ENCODE measurements around the gene TMEM167B. TPM values are rescaled to one million over a fixed set of nuclear protein-coding genes. Genes with fewer than 3 reads are reported as not detected.

The TMEM167B gene
- total and polyA plus RNA-seq, 2 experiments from 2014 or later: 25.0 to 33.4 TPM

DNA sequence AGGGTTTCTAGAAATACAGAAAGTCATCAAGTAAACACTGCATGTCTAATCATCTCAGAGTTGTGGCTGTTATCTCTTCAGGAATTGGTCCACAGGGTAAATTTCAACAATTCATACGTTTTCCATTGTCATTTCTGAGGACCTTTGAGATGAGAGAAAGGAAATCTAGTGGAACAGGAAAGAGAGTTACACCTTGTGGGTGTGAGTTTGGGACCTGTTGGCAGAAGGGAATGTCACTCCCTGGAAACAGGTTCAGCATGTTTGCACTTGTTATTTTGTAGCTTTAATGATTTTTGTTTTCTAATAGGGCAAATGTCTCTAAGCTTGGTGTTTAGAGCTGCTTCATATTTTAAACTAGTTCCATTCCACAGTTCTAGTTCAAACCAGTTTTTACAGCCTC is 5.6 kb downstream of the TMEM167B start:
- TF ChIP-seq EZH2 (IDR thresholded peaks at IDR 0.05; ENCODE audit: borderline replicate concordance) (no peak), EZH2phosphoT487 (IDR thresholded peaks at IDR 0.05; ENCODE audit: low read depth, severe bottlenecking, unreplicated experiment) (no peak)
- TF ChIP-seq, protein P1, sequence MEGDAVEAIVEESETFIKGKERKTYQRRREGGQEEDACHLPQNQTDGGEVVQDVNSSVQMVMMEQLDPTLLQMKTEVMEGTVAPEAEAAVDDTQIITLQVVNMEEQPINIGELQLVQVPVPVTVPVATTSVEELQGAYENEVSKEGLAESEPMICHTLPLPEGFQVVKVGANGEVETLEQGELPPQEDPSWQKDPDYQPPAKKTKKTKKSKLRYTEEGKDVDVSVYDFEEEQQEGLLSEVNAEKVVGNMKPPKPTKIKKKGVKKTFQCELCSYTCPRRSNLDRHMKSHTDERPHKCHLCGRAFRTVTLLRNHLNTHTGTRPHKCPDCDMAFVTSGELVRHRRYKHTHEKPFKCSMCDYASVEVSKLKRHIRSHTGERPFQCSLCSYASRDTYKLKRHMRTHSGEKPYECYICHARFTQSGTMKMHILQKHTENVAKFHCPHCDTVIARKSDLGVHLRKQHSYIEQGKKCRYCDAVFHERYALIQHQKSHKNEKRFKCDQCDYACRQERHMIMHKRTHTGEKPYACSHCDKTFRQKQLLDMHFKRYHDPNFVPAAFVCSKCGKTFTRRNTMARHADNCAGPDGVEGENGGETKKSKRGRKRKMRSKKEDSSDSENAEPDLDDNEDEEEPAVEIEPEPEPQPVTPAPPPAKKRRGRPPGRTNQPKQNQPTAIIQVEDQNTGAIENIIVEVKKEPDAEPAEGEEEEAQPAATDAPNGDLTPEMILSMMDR (IDR thresholded peaks at IDR 0.05; ENCODE audit: poor library complexity): no peak
- Histone ChIP-seq H3K79me2 (peaks cover 63% of the 10 kb centered on the region), H3K4me2 (no peak overlapping the region), H3K9me2 (replicated peaks; ENCODE audit: insufficient read depth) (no peaks in the 10 kb centered on the region), H3K4me1 (ENCODE audit: insufficient read depth) (peaks cover 14% of the 10 kb centered on the region), H3K27ac (peak overlapping the region; percentile 35), H3K36me3 (replicated peaks; ENCODE audit: insufficient read depth, low read depth) (no peaks in the 10 kb centered on the region), H3K4me3 (no peak overlapping the region), H2AFZ (no peak overlapping the region), H3K9me3 (ENCODE audit: low read depth) (no peaks in the 10 kb centered on the region), H4K20me1 (ENCODE audit: insufficient read depth, poor library complexity, severe bottlenecking) (no peaks in the 10 kb centered on the region), H3K27me3 (no peaks in the 10 kb centered on the region)
- no peak for DNase-seq (ENCODE audit: low spot score)
- WGBS (ENCODE audit: low lambda C conversion rate, missing lambda C conversion rate): 71% methylated on average over 1 of the region's 1 CpG

DNA sequence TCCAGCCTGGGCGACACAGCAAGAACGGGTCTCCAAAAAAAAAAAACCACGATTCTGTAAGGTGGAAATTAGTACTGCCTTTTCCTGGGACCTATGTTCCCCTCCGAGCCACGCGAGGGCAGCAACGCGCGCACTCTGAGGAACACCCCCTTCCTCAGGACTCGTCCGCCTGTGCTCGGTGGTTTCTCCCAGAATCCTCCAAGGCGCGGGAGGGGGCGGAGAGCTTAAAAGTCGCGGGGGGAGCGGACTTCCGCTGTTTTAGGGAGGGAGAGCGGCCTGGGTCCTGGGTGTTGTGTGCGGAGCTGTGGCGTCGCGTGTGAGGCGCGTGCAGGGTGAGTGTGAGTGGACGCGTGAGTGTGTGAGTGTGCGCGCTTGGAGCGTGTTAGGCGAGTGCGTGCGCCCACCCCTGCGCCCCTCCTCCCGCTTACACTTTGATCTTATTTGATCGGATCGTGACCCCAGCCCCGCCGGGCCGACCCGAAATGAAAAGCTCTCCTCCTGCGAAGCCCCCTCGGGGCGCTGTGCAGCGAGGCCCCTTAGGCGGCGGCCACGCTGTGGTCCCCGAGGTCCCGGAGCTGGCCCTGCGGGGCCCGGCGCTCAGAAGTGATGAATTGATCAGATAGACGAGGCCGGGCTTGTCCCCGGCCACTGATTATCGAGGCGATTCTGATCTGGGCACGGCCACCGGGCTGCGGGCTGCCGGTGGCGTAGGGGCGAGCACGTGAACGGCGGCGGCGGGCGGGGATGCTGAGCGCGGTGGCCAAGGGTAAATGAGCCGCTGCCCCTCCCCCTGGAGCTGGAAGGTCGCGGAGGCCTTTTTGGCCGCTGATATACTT is 9.6 kb downstream of the TMEM167B start:
- Histone ChIP-seq H3K9me2 (replicated peaks; ENCODE audit: insufficient read depth) (no peaks in the 10 kb centered on the region), H3K79me2 (peaks cover 33% of the 10 kb centered on the region), H3K4me1 (ENCODE audit: insufficient read depth) (no peaks in the 10 kb centered on the region), H3K36me3 (replicated peaks; ENCODE audit: insufficient read depth, low read depth) (no peaks in the 10 kb centered on the region), H4K20me1 (ENCODE audit: insufficient read depth, poor library complexity, severe bottlenecking) (no peaks in the 10 kb centered on the region), H2AFZ (peak overlapping the region; percentile 74), H3K27ac (peak overlapping the region; percentile 97), H3K9me3 (ENCODE audit: low read depth) (no peaks in the 10 kb centered on the region), H3K27me3 (no peaks in the 10 kb centered on the region), H3K4me3 (peak overlapping the region; percentile 89), H3K4me2 (peak overlapping the region; percentile 77)
- TF ChIP-seq, protein P1 (IDR thresholded peaks at IDR 0.05; ENCODE audit: poor library complexity): peak; percentile 85
- TF ChIP-seq EZH2phosphoT487 (IDR thresholded peaks at IDR 0.05; ENCODE audit: low read depth, severe bottlenecking, unreplicated experiment): no peak
- no peak for TF ChIP-seq EZH2 (IDR thresholded peaks at IDR 0.05; ENCODE audit: borderline replicate concordance)
- peak; percentile 98 for DNase-seq (ENCODE audit: low spot score)
- 1% methylated on average over 69 of the region's 77 CpGs for WGBS (ENCODE audit: low lambda C conversion rate, missing lambda C conversion rate)

DNA sequence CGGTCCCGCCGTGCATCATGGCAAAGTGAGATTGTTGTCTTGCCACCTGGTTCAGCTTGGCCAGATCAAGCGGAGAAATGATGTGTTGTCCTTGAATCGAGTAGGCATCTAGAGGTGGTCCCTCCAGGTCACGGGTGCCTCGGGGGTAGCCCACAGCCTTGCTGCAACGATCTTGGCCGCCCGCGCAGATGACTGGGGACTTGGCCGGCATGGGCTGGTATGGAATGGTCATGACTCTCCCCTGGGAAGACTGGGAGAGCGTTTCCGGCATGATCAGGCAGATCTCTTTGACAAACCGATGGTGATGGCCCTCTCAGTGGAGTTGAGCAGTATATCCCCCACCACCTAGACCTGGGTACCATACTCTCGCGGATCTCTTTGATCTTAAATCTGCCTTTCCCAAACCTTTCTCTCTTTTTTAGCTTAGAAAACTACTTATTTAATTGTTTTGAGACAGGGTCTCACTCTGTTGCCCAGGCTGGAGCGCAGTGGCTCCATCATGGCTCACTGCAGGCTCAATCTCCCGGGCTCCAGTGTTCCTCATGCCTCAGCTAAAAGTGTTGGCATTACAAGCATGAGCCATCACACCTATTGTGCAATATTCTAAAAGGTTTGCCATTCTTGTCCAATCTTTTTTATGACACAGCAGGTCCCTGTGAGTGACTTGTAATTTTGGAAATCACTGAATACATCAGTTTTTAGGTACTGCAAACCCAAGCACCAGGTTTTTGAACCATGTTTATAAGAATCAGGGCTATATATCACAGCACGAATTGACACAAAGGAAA is 14.0 kb downstream of the TMEM167B start:
- no peak for TF ChIP-seq EZH2 (IDR thresholded peaks at IDR 0.05; ENCODE audit: borderline replicate concordance)
- TF ChIP-seq EZH2phosphoT487 (IDR thresholded peaks at IDR 0.05; ENCODE audit: low read depth, severe bottlenecking, unreplicated experiment): no peak
- TF ChIP-seq, protein P1 (IDR thresholded peaks at IDR 0.05; ENCODE audit: poor library complexity): no peak
- no peaks in the 10 kb centered on the region for H3K36me3 ChIP-seq (replicated peaks; ENCODE audit: insufficient read depth, low read depth)
- no peaks in the 10 kb centered on the region for H3K9me2 ChIP-seq (replicated peaks; ENCODE audit: insufficient read depth)
- H3K4me3 ChIP-seq: no peak overlapping the region
- H3K27ac ChIP-seq: no peak overlapping the region
- no peaks in the 10 kb centered on the region for H3K27me3 ChIP-seq
- WGBS (ENCODE audit: low lambda C conversion rate, missing lambda C conversion rate): 90% methylated on average over 20 of the region's 20 CpGs
- H4K20me1 ChIP-seq (ENCODE audit: insufficient read depth, poor library complexity, severe bottlenecking): no peaks in the 10 kb centered on the region
- no peak for DNase-seq (ENCODE audit: low spot score)
- peaks cover 19% of the 10 kb centered on the region for H3K79me2 ChIP-seq
- H3K9me3 ChIP-seq (ENCODE audit: low read depth): no peaks in the 10 kb centered on the region
- H3K4me2 ChIP-seq: no peak overlapping the region
- no peak overlapping the region for H2AFZ ChIP-seq
- H3K4me1 ChIP-seq (ENCODE audit: insufficient read depth): no peaks in the 10 kb centered on the region
